Activated CD8-positive, alpha-beta memory T cell treated with anti-CD3 and anti-CD28 coated beads for 4 hours (primary cell): Measurements from ENCODE around the gene PRKD2.
"Not testable (repeated sequence)": the region's sequence is repeated elsewhere in the genome, so short reads cannot be mapped to it uniquely, and the experiment has no call there.

Source experiments
- DNase-seq, 2 donors: peaks; one replicate each; pipeline ENCODE4 v3.0.0-alpha.2; 2020; ENCODE audit warnings: low read depth in 2 of 2

PRKD2 gene

GRCh38 chr19:46717034-46717715 lies at the start of gene PRKD2:
TSS of gene PRKD2 (minus strand) at chr19:46717114. CDS start at chr19:46716370, 744 bp downstream.
- peak; percentile 75 to 81 for DNase-seq

DNA sequence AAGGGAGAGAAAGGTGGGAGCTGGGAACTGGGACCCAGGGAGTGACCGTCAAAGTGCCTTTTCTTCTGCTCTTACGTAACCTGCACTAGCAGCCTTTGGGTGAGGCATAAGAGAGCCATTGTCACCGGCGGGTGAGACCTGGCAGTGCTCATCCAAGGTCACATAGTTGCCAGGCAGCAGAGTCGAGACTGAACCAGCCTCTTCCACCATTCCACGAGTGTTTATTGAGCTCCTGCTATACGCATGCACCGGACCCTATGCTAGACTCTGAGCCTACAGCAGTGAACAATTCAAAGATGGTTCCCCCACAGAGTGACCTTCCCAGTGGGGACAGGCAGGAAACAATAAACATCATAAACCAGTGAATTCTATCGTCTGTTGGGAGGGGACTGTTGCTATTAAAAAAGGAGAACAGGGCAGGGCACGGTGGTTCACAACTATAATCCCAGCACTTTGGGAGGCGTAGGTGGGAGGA lies 47.9 kb upstream of the PRKD2 start:
- DNase-seq, result no peak

DNA sequence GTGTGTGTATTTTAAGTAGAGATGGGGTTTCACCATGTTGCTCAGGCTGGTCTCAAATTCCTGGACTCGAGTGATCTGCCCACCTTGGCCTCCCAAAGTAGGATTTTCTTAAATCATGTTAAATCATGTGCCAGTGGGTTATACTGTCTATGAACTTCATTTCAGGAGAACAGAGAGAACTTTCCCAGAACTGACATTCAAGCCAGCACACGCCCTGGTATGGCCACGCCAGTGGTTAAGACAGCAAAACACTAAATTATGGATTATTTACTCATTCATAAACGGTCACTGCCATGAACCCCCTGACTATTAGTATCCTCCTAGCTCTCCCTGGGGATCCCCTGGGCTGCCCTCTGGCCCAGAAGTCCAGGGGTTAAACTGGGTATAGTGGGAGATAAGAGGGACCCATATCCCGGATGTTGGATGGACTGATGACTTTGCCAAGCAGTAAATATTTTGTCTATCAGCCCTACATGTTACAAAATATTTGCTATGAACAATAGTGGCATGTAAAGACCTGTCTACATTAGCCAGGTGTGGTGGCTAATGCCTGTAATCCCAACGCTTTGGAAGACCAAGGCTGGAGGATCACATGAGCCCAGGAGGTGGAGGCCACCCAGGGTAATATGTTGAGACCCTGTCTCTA lies 45.5 kb upstream of the PRKD2 start:
- no peak for DNase-seq

DNA sequence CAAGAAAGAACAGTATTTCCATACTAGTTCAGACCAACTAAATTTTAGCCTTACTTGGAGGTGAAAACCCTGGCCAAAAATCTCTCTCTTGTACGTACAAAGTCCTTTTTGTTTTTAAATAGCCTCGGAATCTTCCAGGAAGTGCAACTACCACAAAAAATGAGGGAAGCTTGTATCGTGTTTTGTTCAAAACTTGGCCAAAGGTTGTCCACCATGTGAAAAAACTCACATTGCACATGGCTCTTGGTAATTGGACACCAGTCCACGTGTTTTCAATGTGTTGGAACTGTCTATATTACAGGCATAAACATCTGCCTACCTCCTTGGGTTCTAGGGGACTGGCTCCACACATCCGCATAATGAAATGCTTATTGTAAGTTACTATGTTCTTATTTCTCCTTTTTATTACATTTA lies 44.5 kb upstream of the PRKD2 start:
- no peak for DNase-seq

GRCh38 chr19:46760897-46761296 lies 44.0 kb upstream of the PRKD2 start:
- DNase-seq, result not testable (repeated sequence)

GRCh38 chr19:46760363-46760762 lies 43.4 kb upstream of the PRKD2 start:
- no peak for DNase-seq

DNA sequence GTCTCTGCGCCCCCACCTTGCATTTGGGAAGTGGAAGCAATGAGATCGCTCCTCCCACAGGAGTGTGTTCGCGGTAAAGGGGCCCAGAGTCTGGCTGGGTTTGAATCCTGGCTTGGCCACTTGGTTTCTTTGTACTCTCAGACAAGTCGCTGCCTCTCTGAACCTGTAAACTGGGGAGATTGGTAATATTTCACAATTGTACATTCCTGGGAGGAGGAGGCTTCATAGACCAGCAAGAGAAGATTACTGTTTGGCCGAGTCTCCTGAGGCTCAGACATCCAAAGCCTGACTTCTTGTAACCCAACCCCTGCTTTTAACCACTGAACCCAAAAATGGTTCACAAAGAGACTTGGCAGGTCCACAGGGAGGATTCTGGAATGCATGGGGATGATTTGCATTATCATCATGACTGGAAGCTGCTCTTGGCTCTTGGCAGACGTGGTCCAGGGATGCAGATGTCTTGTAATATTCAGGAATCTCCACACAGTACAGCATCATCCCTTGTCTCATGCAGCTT lies 43.0 kb upstream of the PRKD2 start:
- DNase-seq, result no peak

GRCh38 chr19:46759206-46759605 lies 42.3 kb upstream of the PRKD2 start:
- no peak for DNase-seq

DNA sequence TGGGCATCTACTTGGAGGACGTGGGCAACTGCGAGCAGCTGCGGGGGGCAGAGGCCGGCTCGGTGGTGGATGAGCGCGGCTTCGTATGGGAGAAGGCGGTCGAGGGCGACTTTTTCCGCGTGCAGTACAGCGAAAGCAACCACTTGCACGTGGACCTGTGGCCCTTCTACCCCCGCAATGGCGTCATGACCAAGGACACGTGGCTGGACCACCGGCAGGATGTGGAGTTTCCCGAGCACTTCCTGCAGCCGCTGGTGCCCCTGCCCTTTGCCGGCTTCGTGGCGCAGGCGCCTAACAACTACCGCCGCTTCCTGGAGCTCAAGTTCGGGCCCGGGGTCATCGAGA lies 39.6 kb upstream of the PRKD2 start:
- no peak for DNase-seq

DNA sequence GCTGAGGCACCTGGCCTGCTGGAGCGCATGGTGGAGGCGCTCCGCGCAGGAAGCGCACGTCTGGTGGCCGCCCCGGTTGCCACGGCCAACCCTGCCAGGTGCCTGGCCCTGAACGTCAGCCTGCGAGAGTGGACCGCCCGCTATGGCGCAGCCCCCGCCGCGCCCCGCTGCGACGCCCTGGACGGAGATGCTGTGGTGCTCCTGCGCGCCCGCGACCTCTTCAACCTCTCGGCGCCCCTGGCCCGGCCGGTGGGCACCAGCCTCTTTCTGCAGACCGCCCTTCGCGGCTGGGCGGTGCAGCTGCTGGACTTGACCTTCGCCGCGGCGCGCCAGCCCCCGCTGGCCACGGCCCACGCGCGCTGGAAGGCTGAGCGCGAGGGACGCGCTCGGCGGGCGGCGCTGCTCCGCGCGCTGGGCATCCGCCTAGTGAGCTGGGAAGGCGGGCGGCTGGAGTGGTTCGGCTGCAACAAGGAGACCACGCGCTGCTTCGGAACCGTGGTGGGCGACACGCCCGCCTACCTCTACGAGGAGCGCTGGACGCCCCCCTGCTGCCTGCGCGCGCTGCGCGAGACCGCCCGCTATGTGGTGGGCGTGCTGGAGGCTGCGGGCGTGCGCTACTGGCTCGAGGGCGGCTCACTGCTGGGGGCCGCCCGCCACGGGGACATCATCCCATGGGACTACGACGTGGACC lies 39.1 kb upstream of the PRKD2 start:
- no peak for DNase-seq

- no peak for DNase-seq
Observed at GRCh38 chr19:46755077-46755852, 38.4 kb upstream of the PRKD2 start.

DNA sequence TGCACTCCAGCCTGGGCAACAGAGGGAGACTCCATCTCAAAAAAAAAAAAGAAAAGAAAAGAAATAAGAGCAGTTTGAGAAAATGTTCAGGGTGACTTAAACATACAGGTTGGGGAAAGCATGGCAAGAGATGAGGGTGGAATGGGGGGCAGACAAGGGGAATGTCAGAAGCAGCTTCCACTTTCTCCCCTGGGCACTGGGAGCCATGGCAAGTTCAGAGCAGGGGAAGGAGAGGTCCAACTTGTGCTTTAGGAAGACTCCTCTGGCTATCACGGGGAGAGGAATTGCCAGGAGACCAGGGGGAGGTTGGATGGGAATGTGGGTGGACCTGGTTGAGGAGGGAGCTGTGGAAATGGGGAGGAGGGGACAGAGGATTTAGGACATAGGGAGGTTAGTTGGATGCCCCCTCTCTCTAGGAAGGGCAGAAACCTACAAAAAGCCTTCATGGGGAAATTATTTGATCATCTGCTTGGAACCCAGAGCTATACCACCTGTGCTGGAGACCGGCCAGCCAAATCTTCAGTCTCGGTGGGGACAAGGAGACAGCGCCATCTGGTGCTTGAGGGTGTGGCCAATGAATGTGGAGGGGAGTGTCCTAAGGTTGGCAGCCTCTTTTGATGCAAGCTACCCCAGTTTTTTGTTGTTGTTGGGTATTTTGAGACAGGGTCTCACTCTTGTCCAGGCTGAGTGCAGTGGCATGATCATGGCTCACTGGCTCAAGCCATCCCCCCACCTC lies 36.7 kb upstream of the PRKD2 start:
- peak in 1 of 2 donors; percentile 30 for DNase-seq

DNA sequence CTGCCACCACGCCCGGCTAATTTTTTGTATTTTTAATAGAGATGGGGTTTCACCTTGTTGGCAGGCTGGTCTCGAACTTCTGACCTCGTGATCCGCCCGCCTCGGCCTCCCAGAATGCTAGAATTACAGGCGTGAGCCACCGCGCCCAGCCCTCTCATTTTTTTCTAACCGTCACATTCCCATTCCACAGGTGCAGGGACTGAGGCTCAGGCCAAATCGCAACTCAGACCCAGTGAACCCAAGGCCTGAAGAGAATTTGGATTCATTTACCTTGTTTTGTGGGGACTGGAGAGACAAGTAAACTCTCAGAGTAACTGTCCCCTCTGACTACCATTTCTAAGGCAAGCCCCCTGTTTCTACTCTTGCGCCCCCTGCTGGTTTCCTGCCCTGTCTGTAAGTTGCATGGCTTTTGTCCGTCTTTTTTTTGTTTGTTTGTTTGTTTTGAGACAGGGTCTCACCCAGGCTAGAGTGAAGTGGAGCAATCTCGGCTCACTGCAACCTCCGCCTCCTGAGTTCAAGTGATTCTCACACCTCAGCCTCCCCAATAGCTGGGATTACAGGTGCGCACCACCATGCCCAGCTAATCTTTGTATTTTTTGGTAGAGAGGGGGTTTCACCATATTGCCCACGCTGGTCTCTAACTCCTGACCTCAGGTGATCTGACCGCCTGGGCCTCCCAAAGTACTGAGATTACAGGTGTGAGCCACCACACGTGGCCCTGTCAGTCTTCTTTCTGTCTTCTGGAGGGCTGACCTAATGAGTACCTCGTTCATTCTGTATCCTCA lies 31.6 kb upstream of the PRKD2 start:
- peak; percentile 57 to 58 for DNase-seq

GRCh38 chr19:46746281-46747057 lies 29.6 kb upstream of the PRKD2 start, which contains the start of gene STRN4:
TSS of gene STRN4 (minus strand) at chr19:46746450. CDS start at chr19:46746430, 20 bp downstream.
- DNase-seq, result peak in 1 of 2 donors; percentile 27

DNA sequence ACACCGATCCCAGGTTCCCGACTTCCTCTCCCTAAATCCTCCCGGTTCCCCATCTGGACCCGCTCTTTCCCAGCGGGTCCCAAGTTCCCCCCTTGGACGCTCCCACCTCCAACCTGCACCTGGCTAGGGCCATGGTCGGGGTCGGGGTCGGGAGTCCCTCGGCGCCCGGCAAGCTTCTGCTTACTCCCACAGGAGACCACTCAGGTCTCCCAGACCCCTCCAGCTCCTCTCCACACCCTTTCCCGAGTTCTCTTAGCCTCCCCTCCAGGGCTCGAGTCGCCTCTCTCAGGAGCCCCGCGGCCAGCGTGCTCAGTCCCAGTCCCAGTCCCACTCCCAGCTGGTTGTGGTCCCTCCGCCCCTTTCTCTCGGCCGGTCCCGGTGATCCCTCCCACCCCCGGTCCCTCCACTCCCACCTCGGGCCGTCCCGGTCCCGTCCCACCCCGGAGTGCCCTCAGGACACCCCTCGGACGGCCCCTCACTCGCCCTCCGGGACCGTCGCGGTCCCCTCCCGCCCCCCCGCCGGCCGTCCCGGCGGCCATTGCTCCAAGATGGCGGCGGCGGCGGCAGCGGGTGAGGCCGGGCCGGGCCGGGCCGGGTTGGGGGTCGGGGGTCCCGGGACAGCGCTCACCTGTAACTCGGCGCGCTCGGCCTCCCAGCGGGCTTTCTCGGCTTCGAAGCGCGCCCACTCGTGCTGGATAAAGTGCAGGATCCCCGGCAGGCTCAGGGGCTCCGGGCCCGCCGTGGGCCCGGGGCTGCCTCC lies 28.8 kb upstream of the PRKD2 start, which contains the start of gene FKRP:
Gene FKRP, plus strand, starts transcription at position 537 of the 760 bp plus-strand sequence. CDS start 9,394 bp downstream, outside the sequence.
- no peak for DNase-seq

GRCh38 chr19:46745030-46745429 lies 28.1 kb upstream of the PRKD2 start:
- no peak for DNase-seq

DNA sequence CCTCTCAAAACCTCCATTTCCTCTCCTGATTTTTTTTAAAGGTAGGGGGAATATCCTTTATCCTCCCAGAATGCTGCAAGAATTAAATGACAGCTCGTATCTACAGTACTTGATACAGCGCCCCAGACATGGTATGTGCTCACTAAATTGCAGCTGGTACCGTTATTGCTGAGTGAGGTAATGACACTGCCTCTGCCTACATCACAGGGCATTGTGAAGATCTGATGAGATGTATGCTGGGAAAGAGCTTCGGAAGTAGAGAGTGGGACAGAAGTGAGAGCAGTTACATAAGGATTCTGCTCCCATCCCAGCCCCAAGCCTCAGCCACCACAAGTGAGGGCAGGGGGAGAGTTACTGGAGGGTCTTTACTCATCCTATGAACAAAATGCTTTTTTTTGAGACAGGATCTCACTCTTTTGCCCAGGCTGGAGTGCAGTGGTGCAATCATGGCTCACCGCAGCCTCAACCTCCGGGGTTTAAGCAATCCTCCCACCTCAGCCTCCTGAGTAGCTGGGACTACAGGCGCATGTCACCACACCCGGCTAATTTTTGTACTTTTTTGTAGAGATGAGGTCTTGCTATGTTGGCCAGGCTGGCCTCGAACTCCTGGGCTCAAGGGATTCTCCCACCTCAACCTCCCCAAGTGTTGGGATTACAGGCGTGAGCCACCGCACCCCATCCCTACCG lies 27.2 kb upstream of the PRKD2 start:
- DNase-seq, result no peak

DNA sequence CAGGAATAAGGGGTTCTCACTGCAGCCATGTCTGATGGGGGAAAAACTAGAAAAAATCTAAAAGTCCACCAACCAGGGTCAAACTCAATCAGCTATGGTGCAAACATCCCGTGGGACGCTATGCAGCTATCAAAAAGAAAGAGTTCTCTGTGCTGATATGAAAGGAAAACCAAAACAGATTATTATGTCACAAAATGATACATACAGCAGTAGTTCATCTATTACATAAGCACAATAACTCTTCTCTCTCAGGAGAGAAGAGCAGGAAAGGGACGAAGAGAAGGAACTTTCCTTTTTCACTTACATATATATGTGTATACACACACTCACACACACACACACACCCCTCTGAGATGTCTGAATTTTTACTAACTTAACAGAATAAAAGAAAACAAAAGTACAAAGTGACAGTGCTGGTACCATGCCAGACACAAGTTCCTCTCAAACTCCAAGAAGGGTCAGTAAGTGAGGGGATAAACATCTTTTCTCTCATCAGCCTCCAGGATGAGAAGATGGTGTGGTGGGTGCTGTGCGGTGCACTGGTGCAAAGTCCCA lies 26.1 kb upstream of the PRKD2 start:
- DNase-seq, result no peak
